ENCODE measurements around the gene LIPT1.
"Not testable (repeated sequence)": the region's sequence is repeated elsewhere in the genome, so short reads cannot be mapped to it uniquely, and the experiment has no call there.

The LIPT1 gene

GRCh38 chr2:99180755-99181623 lies 26.2 kb downstream of the LIPT1 start, which contains the start of the genes MITD1 and MRPL30:
TSS of gene MITD1 (minus strand) at chr2:99181058. CDS start at chr2:99180981, 77 bp downstream.
TSS of gene MRPL30 (plus strand) at chr2:99181184. CDS start at chr2:99186204, 5,020 bp downstream.
- peak; percentile 82 for DNase-seq (ENCODE audit: low read depth)

- no peak for DNase-seq (ENCODE audit: low read depth)
Measured at GRCh38 chr2:99181624-99182000, 26.8 kb downstream of the LIPT1 start.

GRCh38 chr2:99183025-99183424 lies 28.3 kb downstream of the LIPT1 start:
- no peak for DNase-seq (ENCODE audit: low read depth)

GRCh38 chr2:99184811-99185210 lies 30.0 kb downstream of the LIPT1 start:
- DNase-seq (ENCODE audit: low read depth), result no peak

- DNase-seq (ENCODE audit: low read depth), result no peak
Measured at GRCh38 chr2:99187011-99187410, 32.2 kb downstream of the LIPT1 start.

DNA sequence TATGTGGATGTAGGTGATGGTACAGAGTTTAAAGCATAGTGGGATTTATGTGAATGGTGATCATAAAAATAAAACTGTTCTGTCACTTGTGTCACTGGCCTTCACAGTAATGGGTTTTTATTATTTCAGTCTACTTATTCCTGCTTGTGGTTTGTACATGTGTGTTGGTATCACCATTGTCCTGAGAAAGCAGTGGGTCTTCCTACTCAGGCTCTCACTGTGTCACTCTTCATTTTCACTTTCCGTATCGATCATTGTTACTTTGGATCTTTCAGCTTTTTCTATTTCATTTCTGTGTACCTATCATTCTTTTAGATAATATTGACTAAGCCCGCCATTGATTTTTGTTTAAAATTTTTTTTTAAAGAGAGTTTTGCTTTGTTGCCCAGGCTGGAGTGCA lies 33.6 kb downstream of the LIPT1 start:
- no peak for DNase-seq (ENCODE audit: low read depth)

GRCh38 chr2:99190548-99190947 lies 35.8 kb downstream of the LIPT1 start:
- no peak for DNase-seq (ENCODE audit: low read depth)

DNA sequence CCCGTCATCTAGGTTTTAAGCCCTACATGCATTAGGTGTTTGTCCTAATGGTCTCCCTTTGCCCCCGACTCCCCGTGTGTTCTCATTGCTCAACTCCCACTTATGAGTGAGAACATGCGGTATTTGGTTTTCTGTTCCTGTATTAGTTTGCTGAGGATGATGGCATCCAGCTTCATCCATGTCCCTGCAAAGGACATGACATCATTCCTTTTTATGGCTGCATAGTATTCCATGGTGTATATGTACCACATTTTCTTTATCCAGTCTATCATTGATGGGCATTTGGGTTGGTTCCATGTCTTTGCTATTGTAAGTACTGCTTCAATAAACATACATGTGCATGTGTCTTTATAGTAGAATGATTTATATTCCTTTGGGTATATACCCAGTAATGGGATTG lies 37.6 kb downstream of the LIPT1 start:
- not testable (repeated sequence) for DNase-seq (ENCODE audit: low read depth)

GRCh38 chr2:99198103-99198841 lies 43.5 kb downstream of the LIPT1 start:
- no peak for DNase-seq (ENCODE audit: low read depth)

GRCh38 chr2:99200076-99200800 lies 45.5 kb downstream of the LIPT1 start:
- no peak for DNase-seq (ENCODE audit: low read depth)

DNA sequence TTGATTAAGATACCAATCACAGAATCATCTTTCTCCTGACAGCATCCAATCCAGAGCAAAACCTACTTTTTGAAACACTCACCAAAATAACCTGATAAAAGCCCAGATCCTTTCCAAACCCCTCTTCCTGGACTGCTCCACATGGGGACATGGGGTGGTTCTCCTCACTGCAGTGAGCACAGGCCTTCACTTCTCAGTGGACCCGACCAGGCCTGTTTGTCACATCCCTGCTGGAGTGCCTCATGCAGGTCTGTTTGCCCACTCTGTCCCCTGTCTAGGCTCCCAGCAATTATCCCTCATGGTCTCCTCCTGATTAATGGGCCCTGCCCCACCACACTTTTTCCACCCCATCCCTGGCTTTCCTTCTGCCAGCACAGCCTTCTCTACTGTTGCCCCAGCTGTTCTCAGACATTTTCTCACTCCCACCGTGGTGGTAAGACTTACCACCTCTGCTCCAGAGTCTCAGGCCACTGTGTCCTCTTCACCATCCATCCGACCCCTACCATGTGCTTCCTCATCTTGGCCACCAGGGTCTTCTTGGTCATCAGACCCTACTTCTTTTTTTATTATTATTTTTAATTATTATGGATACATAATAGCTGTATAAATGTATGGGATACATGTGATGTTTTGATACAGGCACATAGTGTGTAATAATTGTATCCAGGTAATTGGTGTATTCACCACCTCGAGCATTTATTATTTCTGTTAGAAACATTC lies 47.4 kb downstream of the LIPT1 start:
- no peak for DNase-seq (ENCODE audit: low read depth)

- DNase-seq (ENCODE audit: low read depth), result no peak
Measured at GRCh38 chr2:99205491-99205890, 50.7 kb downstream of the LIPT1 start.

Measured in stimulated activated CD8-positive, alpha-beta memory T cell treated with anti-CD3 and anti-CD28 coated beads, Interleukin-12 subunit alpha, Interleukin-12 subunit beta, amount 100 ng/mL, for 1 hour (primary cell).